ENCODE results near the gene PDE4B.
"Not testable (repeated sequence)": the region's sequence is repeated elsewhere in the genome, so short reads cannot be mapped to it uniquely, and the experiment has no call there.

PDE4B gene

GRCh38 chr1:65958561-65959350 lies 166.1 kb downstream of the PDE4B start:
- DNase-seq = no peak

GRCh38 chr1:65959896-65960567 lies 167.3 kb downstream of the PDE4B start:
- no peak for DNase-seq

- no peak for DNase-seq
These were observed 170.6 kb downstream of the PDE4B start for GRCh38 chr1:65963156-65963888.

- no peak for DNase-seq
These were observed 171.4 kb downstream of the PDE4B start for GRCh38 chr1:65964123-65964522.

GRCh38 chr1:65965112-65965996 lies 172.7 kb downstream of the PDE4B start:
- no peak for DNase-seq

- not testable (repeated sequence) for DNase-seq
These were observed 174.8 kb downstream of the PDE4B start for GRCh38 chr1:65967492-65967891.

GRCh38 chr1:65971547-65971946 lies 178.9 kb downstream of the PDE4B start:
- no peak for DNase-seq

GRCh38 chr1:65975708-65976107 lies 183.0 kb downstream of the PDE4B start:
- DNase-seq = no peak

GRCh38 chr1:65979136-65980044 lies 186.7 kb downstream of the PDE4B start:
- no peak for DNase-seq

- no peak for DNase-seq
These were observed 187.5 kb downstream of the PDE4B start for GRCh38 chr1:65980237-65980636.

GRCh38 chr1:65983500-65983899 lies 190.8 kb downstream of the PDE4B start:
- DNase-seq = no peak

GRCh38 chr1:65985393-65986066 lies 192.8 kb downstream of the PDE4B start:
- no peak for DNase-seq

- no peak for DNase-seq
These were observed 193.5 kb downstream of the PDE4B start for GRCh38 chr1:65986146-65986545.

GRCh38 chr1:65990161-65990560 lies 197.5 kb downstream of the PDE4B start:
- no peak for DNase-seq

- no peak for DNase-seq
These were observed 199.0 kb downstream of the PDE4B start for GRCh38 chr1:65991694-65992093.

- DNase-seq = no peak
These were observed 199.6 kb downstream of the PDE4B start for GRCh38 chr1:65992165-65992821.

GRCh38 chr1:65992831-65993271 lies 200.2 kb downstream of the PDE4B start:
- DNase-seq = no peak

- no peak for DNase-seq
These were observed 201.5 kb downstream of the PDE4B start for GRCh38 chr1:65994223-65994622.

GRCh38 chr1:65995336-65995735 lies 202.6 kb downstream of the PDE4B start:
- no peak for DNase-seq

- no peak for DNase-seq
These were observed 203.2 kb downstream of the PDE4B start for GRCh38 chr1:65995928-65996327.
